Heart left ventricle (tissue), 13 donors: Measurements from ENCODE around the gene CCDC201.
"Not testable (repeated sequence)": the region's sequence is repeated elsewhere in the genome, so short reads cannot be mapped to it uniquely, and the experiment has no call there.

Experiments used
- POLR2A ChIP-seq, 2 donors: fragments of 450-650 bp; IDR thresholded peaks; one replicate each; pipeline ENCODE4 v1.6.1; 2017; ENCODE audit warnings: antibody characterized with exemption in 2 of 2, mild to moderate bottlenecking in 2 of 2, moderate library complexity in 2 of 2
- TF ChIP-seq, protein P1 (sequence below), 12 donors: fragments of 200-600 bp; sonication (generic) in 4 of 12; IDR thresholded peaks; one replicate each; pipeline versions ENCODE4 v1.5.0 to v1.8.0; 2018 to 2022; ENCODE audit warnings: antibody characterized with exemption in 12 of 12, mild to moderate bottlenecking in 5 of 12
- donor health status: ischemic (EF 13 %, LVEDD 7.1; RV severe dilation, severe dysfunction).
- donor health status: DM: no; HTN: yes; CAD: no.
- donor health status: DM: no; HTN: no; CAD: no.
- donor health status: ischemic (EF 25% LVEDD 6.9; RV normal size, moderate dysfunction).
- donor health status: ischemic (EF 25% LVEDD 5.7; RV mildly dilated, moderate dysfunction).
- donor health status: ischemic (EF 35%, LVEDD 5.7; RV mildly dilated, moderate dysfunction).
- donor health status: nonischemic (EF 11% LVEDD 7.7; RV severe dilation, severe dysfunction).
- donor health status: DM: yes; HTN: yes; CAD: no.
- donor health status: PGD.
- donor health status: ischemic (EF 29% LVEDD 5.4; RV normal size, mild dysfunction).
- donor health status: nonischemic (EF 23%, LVEDD 6.1; RV moderate dilation, normal function).

DNA sequence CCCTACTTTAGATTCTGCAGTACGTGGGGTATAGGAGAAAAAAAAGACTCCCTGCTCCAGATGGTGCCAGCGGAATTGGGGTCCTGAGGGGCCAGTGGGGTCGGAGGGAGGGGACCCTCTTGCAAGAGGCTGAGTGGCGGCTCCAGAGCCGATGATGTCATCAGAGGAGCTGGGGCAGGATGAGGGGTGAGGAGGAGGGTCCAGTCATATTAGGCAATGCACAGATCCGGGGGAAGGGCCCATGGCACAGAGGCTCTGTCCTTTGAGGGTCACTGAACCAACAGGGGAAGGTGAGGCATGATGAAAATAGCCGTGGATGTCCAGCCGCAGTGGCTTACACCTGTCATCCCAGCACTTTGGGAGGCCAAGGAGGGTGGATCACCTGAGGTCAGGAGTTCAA is 19.4 kb downstream of the CCDC201 start:
- TF ChIP-seq, protein P1, sequence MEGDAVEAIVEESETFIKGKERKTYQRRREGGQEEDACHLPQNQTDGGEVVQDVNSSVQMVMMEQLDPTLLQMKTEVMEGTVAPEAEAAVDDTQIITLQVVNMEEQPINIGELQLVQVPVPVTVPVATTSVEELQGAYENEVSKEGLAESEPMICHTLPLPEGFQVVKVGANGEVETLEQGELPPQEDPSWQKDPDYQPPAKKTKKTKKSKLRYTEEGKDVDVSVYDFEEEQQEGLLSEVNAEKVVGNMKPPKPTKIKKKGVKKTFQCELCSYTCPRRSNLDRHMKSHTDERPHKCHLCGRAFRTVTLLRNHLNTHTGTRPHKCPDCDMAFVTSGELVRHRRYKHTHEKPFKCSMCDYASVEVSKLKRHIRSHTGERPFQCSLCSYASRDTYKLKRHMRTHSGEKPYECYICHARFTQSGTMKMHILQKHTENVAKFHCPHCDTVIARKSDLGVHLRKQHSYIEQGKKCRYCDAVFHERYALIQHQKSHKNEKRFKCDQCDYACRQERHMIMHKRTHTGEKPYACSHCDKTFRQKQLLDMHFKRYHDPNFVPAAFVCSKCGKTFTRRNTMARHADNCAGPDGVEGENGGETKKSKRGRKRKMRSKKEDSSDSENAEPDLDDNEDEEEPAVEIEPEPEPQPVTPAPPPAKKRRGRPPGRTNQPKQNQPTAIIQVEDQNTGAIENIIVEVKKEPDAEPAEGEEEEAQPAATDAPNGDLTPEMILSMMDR (IDR thresholded peaks at IDR 0.05), result not testable (repeated sequence)
- not testable (repeated sequence) for TF ChIP-seq POLR2A (IDR thresholded peaks at IDR 0.05)
